Kidney epithelial cell (primary cell): ENCODE results near the gene MAP7D2. TPM values are rescaled to one million over a fixed set of nuclear protein-coding genes. Genes with fewer than 3 reads are reported as not detected.
"Not testable (repeated sequence)": the region's sequence is repeated elsewhere in the genome, so short reads cannot be mapped to it uniquely, and the experiment has no call there.

Experiments
- DNase-seq: peaks from one replicate; pipeline ENCODE4 v3.0.0-alpha.2; 2010; ENCODE audit warnings: low read depth
- H3K27me3 ChIP-seq: 2 replicates; pipeline ENCODE4 v1.6.0; 2011; ENCODE audit warnings: low read length; ENCODE audit not compliant: control insufficient read depth, insufficient read depth
- H3K36me3 ChIP-seq: 2 replicates; pipeline ENCODE4 v1.5.1; 2011; ENCODE audit warnings: low read length; ENCODE audit not compliant: control insufficient read depth, insufficient read depth
- H3K4me3 ChIP-seq: 2 replicates; pipeline ENCODE4 v1.5.1; 2011; ENCODE audit warnings: low read depth, mild to moderate bottlenecking, control low read depth, low read length
- total RNA-seq: library from RNA; depleted of rRNA; stranded (reverse); fragments of >200 nt; gene quantifications from 2 replicates; pipeline ENCODE4 v1.2.3, GENCODE V29; 2015
- TF ChIP-seq, protein P1 (sequence below): IDR thresholded peaks from 2 replicates; pipeline ENCODE4 v1.5.1; 2011; ENCODE audit warnings: mild to moderate bottlenecking, moderate library complexity, low read length, control low read depth, inconsistent platforms; ENCODE audit not compliant: insufficient read depth, poor library complexity, severe bottlenecking

Gene MAP7D2
- 2.0 and 2.1 TPM in 2 replicates for total RNA-seq

DNA sequence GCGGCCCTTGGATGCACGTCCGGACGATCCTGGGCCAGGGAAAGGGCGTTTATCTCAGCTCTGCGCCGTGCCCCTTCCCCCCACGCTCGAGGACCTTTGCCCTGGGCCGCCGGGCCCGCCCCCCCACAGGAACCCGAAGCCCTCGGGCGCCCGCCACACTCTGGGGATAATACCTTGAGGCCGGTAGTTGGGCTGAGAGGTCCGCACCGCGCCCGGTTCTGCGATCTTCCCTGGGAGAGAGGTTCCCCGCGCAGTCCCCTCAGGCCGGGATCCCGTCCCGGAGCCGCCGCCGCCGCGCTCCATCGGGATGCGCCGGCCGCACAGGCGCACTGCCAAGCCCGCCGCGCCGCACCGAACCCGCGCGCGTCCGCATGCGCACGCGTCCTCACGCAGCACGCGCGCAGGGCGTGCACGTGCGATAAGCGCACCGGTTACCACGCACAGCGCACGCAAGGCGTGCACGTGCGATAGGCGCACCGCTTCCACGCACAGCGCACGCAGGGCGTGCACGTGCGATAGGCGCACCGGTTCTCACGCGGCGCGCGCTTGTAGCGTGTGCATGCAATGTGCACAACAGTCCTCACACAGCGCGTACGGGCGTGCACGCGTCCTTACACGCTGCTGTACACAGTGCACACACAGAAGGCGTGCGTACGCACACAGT lies at the start of gene MAP7D2:
MAP7D2 (minus strand) TSS at position 331 of the 664 bp plus-strand sequence; CDS start at position 303, 28 bp downstream.
- TF ChIP-seq, protein P1, sequence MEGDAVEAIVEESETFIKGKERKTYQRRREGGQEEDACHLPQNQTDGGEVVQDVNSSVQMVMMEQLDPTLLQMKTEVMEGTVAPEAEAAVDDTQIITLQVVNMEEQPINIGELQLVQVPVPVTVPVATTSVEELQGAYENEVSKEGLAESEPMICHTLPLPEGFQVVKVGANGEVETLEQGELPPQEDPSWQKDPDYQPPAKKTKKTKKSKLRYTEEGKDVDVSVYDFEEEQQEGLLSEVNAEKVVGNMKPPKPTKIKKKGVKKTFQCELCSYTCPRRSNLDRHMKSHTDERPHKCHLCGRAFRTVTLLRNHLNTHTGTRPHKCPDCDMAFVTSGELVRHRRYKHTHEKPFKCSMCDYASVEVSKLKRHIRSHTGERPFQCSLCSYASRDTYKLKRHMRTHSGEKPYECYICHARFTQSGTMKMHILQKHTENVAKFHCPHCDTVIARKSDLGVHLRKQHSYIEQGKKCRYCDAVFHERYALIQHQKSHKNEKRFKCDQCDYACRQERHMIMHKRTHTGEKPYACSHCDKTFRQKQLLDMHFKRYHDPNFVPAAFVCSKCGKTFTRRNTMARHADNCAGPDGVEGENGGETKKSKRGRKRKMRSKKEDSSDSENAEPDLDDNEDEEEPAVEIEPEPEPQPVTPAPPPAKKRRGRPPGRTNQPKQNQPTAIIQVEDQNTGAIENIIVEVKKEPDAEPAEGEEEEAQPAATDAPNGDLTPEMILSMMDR = no peak
- H3K4me3 ChIP-seq = peak within 1 kb of the TSS; percentile 27
- H3K27me3 ChIP-seq = peaks cover 18% of the 10 kb centered on the region
- no peaks in the 10 kb centered on the region for H3K36me3 ChIP-seq
- no peak for DNase-seq

DNA sequence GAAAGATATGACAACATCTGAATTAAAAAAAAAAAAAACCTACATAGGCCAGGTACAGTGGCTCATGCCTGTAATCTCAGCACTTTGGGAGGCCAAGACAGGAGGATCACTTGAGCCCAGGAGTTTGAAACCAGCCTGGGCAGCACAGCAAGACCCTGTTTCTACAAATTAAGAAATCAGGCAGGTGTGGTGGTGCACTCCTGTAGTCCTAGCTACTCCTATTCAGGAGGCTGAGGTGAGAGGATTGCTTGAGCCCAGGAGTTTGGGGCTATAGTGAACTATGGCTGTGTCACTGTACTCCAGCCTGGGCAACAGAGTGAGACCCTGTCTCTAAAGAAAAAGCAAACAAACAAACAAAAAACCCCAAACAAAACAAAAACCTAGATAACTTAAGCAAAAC lies 45.8 kb upstream of the MAP7D2 start:
- H3K27me3 ChIP-seq, DNase-seq, H3K36me3 ChIP-seq, H3K4me3 ChIP-seq: not testable (repeated sequence)

DNA sequence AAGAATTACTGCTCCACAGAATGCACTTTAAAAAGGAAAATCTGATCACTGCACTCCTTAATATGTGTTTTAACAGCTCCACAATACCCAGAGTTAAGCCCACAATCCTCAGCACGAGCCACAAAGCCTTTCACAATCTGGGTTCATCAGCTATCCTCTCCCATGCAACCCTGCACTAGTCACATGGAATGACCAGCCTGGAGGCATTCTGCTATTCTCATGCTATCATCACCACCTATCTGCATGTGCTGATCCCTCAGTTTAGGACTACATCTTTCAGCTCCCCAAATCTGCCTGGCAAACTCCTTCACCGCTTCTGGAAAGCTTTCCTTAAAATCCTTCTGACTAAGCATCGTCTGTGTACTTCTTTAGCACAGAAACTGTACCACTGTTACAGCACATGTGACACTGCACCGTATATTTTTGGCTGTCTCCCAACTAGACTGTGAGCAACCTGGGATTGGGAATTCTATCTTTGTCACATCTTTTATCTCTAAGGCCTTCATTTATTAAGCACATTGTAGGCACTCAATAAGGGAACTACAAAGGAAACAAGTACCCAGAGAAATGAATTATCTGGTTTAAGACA lies 43.2 kb upstream of the MAP7D2 start:
- Histone ChIP-seq H3K4me3 (no peak overlapping the region), H3K27me3 (peaks cover 2% of the 10 kb centered on the region), H3K36me3 (no peaks in the 10 kb centered on the region)
- TF ChIP-seq, protein P1 = no peak
- DNase-seq = no peak

DNA sequence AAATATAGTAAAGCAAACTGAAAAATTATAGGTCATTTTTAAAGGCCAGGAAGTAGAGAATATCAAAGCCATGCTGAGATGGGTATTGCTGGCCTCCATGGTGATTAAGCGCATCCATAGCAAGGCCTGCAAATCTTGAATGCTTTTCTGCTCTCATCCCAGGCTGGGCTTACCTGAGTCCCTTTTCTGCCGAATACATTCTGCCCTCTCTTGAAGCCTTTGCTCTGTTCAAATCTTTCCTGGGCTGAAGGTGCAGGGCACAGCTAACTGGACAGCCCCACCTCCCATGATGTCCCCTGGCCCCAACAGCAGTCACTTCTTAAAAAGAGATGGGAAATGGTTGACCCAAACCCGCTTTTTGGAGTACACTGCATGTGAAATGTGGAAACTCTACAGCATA lies 35.0 kb upstream of the MAP7D2 start:
- TF ChIP-seq, protein P1 = no peak
- H3K4me3 ChIP-seq = no peak overlapping the region
- no peak for DNase-seq
- H3K27me3 ChIP-seq = peaks cover 2% of the 10 kb centered on the region
- H3K36me3 ChIP-seq = no peaks in the 10 kb centered on the region

DNA sequence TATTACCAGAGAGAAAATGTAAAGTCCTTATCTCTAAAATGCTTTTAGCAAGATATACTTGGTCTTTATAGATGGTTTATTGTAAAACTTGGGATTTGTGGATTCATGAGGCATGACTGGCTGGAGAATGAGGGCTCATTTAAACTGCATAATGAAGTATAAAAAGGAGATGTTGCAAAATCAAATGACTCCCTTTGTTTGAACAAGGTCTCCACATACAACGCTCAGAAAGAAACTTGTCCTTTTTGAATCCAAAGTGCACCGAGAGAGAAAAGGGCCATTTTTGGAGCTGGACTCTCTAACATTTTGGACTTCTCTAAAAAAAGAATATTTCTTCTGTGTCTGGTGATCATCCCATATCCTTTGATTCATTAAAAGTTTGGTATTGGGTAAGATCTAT lies 32.6 kb upstream of the MAP7D2 start:
- H3K4me3 ChIP-seq = no peak overlapping the region
- TF ChIP-seq, protein P1 = no peak
- DNase-seq = no peak
- H3K27me3 ChIP-seq = no peaks in the 10 kb centered on the region
- no peaks in the 10 kb centered on the region for H3K36me3 ChIP-seq

DNA sequence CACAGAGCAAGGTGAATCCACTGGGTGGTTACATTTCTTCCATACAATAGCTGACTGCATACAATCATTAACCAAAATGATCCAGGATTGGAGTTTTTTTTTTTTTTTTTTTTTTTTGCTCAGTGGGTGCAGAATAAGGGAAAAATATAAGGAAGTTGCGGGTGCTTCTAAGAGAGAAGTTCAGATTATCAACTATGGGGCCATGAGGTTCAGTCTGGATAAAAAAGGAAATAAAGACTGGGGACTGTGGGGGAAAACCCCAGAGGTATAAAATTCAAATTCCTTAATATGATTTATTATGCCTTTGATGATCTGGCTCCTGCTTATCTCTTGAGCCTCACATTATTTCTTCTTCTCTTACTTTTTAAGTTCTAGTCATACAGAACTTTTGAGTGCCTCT lies 30.9 kb upstream of the MAP7D2 start:
- no peaks in the 10 kb centered on the region for H3K27me3 ChIP-seq
- TF ChIP-seq, protein P1 = no peak
- no peaks in the 10 kb centered on the region for H3K36me3 ChIP-seq
- H3K4me3 ChIP-seq = no peak overlapping the region
- DNase-seq = no peak
